Neural cell (in vitro differentiated cells): ENCODE data around the gene SLC25A25.

Source experiments
- EP300 ChIP-seq: fragments of 450-650 bp; conservative IDR thresholded peaks from 2 replicates; pipeline ENCODE4 v1.6.1; 2014; ENCODE audit warnings: antibody characterized with exemption, mild to moderate bottlenecking, moderate library complexity; ENCODE audit not compliant: poor library complexity, severe bottlenecking
- TF ChIP-seq, protein P1 (sequence below): fragments of 450-650 bp; IDR thresholded peaks from 2 replicates; pipeline ENCODE4 v1.5.1; 2014; ENCODE audit warnings: antibody characterized with exemption, mild to moderate bottlenecking, moderate library complexity; ENCODE audit not compliant: poor library complexity, severe bottlenecking
- TF ChIP-seq, protein P2 (sequence below): IDR thresholded peaks from 2 replicates; pipeline ENCODE4 v1.6.1; 2012; ENCODE audit warnings: borderline replicate concordance

DNA sequence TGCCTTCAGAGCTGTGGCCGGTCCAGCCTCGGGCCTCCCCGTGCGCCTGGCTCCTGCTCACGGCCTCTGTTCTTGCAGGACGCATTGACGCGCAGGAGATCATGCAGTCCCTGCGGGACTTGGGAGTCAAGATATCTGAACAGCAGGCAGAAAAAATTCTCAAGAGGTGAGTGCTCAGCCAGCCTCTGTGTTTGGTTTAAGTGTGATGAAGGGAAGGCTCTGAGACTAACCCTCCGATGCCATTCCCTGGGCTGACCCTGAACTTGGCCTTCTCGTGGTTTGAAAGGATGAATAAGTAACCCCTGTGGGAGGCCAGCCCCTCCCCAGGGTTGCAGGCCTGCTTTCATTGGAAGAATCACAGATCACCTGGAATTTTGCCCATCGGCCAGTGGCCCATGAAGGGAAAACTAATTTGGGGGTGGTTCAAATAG is 33.2 kb downstream of the SLC25A25 start:
- TF ChIP-seq, protein P1, sequence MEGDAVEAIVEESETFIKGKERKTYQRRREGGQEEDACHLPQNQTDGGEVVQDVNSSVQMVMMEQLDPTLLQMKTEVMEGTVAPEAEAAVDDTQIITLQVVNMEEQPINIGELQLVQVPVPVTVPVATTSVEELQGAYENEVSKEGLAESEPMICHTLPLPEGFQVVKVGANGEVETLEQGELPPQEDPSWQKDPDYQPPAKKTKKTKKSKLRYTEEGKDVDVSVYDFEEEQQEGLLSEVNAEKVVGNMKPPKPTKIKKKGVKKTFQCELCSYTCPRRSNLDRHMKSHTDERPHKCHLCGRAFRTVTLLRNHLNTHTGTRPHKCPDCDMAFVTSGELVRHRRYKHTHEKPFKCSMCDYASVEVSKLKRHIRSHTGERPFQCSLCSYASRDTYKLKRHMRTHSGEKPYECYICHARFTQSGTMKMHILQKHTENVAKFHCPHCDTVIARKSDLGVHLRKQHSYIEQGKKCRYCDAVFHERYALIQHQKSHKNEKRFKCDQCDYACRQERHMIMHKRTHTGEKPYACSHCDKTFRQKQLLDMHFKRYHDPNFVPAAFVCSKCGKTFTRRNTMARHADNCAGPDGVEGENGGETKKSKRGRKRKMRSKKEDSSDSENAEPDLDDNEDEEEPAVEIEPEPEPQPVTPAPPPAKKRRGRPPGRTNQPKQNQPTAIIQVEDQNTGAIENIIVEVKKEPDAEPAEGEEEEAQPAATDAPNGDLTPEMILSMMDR: no peak
- no peak for TF ChIP-seq EP300
- TF ChIP-seq, protein P2, sequence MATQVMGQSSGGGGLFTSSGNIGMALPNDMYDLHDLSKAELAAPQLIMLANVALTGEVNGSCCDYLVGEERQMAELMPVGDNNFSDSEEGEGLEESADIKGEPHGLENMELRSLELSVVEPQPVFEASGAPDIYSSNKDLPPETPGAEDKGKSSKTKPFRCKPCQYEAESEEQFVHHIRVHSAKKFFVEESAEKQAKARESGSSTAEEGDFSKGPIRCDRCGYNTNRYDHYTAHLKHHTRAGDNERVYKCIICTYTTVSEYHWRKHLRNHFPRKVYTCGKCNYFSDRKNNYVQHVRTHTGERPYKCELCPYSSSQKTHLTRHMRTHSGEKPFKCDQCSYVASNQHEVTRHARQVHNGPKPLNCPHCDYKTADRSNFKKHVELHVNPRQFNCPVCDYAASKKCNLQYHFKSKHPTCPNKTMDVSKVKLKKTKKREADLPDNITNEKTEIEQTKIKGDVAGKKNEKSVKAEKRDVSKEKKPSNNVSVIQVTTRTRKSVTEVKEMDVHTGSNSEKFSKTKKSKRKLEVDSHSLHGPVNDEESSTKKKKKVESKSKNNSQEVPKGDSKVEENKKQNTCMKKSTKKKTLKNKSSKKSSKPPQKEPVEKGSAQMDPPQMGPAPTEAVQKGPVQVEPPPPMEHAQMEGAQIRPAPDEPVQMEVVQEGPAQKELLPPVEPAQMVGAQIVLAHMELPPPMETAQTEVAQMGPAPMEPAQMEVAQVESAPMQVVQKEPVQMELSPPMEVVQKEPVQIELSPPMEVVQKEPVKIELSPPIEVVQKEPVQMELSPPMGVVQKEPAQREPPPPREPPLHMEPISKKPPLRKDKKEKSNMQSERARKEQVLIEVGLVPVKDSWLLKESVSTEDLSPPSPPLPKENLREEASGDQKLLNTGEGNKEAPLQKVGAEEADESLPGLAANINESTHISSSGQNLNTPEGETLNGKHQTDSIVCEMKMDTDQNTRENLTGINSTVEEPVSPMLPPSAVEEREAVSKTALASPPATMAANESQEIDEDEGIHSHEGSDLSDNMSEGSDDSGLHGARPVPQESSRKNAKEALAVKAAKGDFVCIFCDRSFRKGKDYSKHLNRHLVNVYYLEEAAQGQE: no peak
